Fibroblast of lung (primary cell): ENCODE results near the gene GALK2.

Experiments used
- CTCF ChIP-seq, 2 donors: IDR thresholded peaks in 1 of 2; conservative IDR thresholded peaks in 1 of 2; 1 replicate in 1 of 2; 2 replicates in 1 of 2; pipeline ENCODE4 v1.5.1; 2011 to 2012; ENCODE audit warnings: low read length in 2 of 2, control low read depth in 1 of 2, inconsistent platforms in 1 of 2, low read depth in 1 of 2, mild to moderate bottlenecking in 1 of 2
- EZH2 ChIP-seq: IDR thresholded peaks from 2 replicates; pipeline ENCODE4 v1.5.1; 2012; ENCODE audit warnings: low read length, control low read depth, mild to moderate bottlenecking; ENCODE audit errors: missing control alignments

- no peak for TF ChIP-seq EZH2
- no peak for TF ChIP-seq CTCF (conservative IDR thresholded peaks at IDR 0.05 in 1 of 2, IDR thresholded peaks at IDR 0.05 in 1 of 2; ENCODE audit: low read depth in 1 of 2, low read length in 2 of 2)
Observed at GRCh38 chr15:49293941-49294340, 123.9 kb downstream of the GALK2 start.
